ENCODE results near the gene RNF121. TPM values are rescaled to one million over a fixed set of nuclear protein-coding genes. Genes with fewer than 3 reads are reported as not detected.

RNF121 gene
- total RNA-seq, 4 donors from 2014 or later, result 43.7 to 83.9 (median 52.4) TPM

DNA sequence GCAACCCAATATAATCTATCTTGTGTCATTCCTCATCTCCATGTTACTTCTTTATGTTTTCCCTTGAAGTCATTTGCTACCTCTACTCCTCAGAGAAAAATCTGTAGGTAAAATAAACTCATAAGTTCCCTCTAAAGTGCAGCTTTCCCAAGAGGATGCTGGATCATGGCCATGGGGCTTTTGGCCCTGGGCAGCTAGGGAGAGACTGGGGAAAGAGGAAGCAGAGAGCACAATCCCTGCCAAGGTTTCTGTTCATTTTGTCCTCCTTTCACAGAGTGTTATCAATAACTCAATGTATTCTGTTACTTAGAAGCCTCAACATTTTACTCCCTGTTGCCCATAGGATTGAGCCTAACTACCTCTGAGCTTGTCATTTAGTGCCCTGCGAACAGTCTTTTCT, 9.0 kb downstream of the RNF121 start:
- Histone ChIP-seq H3K4me3 (no peak overlapping the region), H3K9me3 (no peaks in the 10 kb centered on the region), H3K27ac (no peak overlapping the region), H3K36me3 (no peaks in the 10 kb centered on the region), H3K4me1 (peaks cover 0 to 26% (median 2%) of the 10 kb centered on the region in 4 donors), H3K27me3 (no peaks in the 10 kb centered on the region)
- TF ChIP-seq POLR2A (IDR thresholded peaks at IDR 0.05), result no peak
- TF ChIP-seq, protein P1, sequence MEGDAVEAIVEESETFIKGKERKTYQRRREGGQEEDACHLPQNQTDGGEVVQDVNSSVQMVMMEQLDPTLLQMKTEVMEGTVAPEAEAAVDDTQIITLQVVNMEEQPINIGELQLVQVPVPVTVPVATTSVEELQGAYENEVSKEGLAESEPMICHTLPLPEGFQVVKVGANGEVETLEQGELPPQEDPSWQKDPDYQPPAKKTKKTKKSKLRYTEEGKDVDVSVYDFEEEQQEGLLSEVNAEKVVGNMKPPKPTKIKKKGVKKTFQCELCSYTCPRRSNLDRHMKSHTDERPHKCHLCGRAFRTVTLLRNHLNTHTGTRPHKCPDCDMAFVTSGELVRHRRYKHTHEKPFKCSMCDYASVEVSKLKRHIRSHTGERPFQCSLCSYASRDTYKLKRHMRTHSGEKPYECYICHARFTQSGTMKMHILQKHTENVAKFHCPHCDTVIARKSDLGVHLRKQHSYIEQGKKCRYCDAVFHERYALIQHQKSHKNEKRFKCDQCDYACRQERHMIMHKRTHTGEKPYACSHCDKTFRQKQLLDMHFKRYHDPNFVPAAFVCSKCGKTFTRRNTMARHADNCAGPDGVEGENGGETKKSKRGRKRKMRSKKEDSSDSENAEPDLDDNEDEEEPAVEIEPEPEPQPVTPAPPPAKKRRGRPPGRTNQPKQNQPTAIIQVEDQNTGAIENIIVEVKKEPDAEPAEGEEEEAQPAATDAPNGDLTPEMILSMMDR (IDR thresholded peaks at IDR 0.05), result no peak
- DNase-seq, result no peak

DNA sequence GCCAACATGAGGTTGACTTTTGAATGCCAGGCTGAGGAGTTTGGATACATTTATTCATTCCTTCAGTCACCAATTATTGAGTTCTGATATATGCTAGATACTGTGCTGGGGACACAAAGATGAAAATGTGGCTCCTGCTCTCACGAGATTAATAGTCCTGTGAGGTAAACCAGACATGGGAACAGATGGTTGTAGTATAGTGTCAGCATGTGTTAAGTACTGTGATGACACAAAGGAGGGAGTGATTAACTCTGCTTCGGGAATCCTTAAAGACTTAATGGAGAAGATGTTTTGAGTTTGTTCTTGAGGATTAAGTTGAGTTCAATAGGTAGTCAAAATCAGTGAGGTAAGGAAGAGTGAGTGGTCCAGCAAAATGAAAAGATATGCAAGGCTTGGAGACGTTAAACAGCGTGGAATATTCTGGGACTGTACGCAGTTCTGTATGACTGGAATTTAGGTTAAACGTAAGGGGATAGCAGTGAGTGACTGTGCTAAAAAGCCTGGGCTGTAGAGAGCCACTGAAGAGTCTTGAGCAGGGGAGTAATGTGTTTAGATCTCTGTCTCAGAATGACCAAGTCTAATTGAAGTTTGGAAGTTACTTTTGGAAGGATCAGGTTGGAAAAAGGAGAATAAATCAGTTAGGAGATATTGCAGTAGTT, 11.8 kb downstream of the RNF121 start:
- no peak overlapping the region for H3K27ac ChIP-seq
- no peak for TF ChIP-seq POLR2A (IDR thresholded peaks at IDR 0.05)
- TF ChIP-seq, protein P1 (IDR thresholded peaks at IDR 0.05), result no peak
- H3K27me3 ChIP-seq, result no peaks in the 10 kb centered on the region
- H3K36me3 ChIP-seq, result no peaks in the 10 kb centered on the region
- no peak overlapping the region for H3K4me3 ChIP-seq
- H3K4me1 ChIP-seq, result peaks cover 0 to 11% (median 0%) of the 10 kb centered on the region in 4 donors
- no peaks in the 10 kb centered on the region for H3K9me3 ChIP-seq
- DNase-seq, result no peak

DNA sequence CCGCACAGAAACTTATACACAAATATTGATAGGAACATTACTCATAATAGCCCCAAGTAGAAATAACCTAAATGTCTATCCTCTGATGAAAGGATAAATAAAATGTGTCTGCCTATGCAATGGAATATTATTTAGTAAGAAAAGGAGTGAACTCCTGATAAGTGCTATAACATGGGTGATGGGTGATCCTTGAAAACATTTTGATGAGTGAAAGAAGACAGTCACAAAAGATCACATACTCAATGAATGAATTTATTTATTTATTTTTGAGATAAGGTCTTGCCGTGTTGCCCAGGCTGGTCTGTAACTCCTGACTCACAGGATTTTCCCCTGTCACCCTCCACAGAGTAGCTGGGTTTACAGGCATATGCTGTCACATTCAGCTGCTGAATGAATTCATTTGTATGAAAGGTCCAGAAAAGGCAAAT, 17.3 kb downstream of the RNF121 start:
- no peaks in the 10 kb centered on the region for H3K27me3 ChIP-seq
- H3K4me1 ChIP-seq, result peaks cover 0 to 5% (median 0%) of the 10 kb centered on the region in 4 donors
- no peaks in the 10 kb centered on the region for H3K9me3 ChIP-seq
- no peak for DNase-seq
- TF ChIP-seq, protein P1 (IDR thresholded peaks at IDR 0.05), result no peak
- TF ChIP-seq POLR2A (IDR thresholded peaks at IDR 0.05), result no peak
- no peaks in the 10 kb centered on the region for H3K36me3 ChIP-seq
- no peak overlapping the region for H3K4me3 ChIP-seq
- no peak overlapping the region for H3K27ac ChIP-seq

DNA sequence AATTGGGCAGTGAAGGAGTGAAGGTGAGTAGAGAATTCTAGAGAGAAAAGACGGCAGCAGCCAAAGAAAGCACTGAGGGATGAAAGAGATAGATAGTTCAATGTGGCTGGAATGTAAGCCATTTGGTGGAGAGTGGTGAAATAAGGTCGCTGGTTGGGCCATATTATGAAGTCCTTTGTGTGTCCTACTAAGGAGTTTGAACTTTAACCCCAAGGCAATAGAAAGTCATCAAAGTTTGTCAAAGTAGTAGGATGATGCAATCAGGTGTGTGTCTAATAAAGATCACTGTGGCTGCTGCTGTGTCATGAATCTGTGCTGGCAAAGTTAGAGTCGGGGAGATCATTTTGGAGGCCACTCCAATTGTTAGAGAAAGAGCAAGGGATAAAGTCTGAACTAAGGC, 18.7 kb downstream of the RNF121 start:
- peak in 1 of 3 donors; percentile 62 for DNase-seq

DNA sequence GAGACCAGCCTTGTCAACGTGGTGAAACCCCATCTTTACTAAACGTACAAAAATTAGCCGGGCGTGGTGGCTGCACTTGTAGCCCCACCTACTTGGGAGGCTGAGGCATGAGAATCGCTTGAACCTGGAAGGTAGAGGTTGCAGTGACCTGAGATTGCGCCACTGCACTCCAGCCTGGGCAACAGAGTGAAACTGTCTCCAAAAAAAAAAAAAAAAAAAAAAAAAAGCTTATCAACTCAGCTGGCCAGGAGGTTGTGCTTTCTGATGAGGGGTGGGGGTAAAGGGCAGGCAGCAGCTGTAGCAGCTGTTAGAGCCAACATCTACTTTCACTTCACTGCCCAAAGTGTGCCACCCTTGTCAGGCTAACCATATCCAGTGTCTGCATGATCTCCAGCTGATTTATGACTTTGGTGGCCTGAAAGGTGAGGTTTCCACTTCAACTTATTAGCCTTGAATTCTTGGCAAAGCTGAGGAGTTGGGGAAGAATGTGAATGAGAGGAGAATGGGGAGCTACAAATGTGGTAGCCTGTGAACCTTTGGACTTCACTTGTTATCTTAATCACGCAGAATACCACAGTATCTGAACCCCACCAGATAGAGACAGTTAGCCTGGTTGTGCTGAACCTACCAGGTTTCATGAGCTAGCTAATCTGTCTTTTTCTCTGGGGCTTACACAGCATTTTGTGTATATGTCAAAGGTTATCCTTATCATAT, 19.6 kb downstream of the RNF121 start:
- H3K4me1 ChIP-seq, result peaks cover 0 to 12% (median 0%) of the 10 kb centered on the region in 4 donors
- peak in 2 of 3 donors; percentile 66 to 76 for DNase-seq
- TF ChIP-seq, protein P1 (IDR thresholded peaks at IDR 0.05), result no peak
- TF ChIP-seq POLR2A (IDR thresholded peaks at IDR 0.05), result no peak
- H3K27ac ChIP-seq, result peak overlapping the region in 3 of 4 donors; percentile 52 to 78 (median 77)
- no peaks in the 10 kb centered on the region for H3K27me3 ChIP-seq
- H3K36me3 ChIP-seq, result no peaks in the 10 kb centered on the region
- H3K9me3 ChIP-seq, result no peaks in the 10 kb centered on the region
- H3K4me3 ChIP-seq, result no peak overlapping the region

More for the DNA sequence above, 18.7 kb downstream of the RNF121 start:
- Histone ChIP-seq H3K27ac (peak overlapping the region in 3 of 4 donors; percentile 13 to 78 (median 77)), H3K4me3 (no peak overlapping the region), H3K9me3 (no peaks in the 10 kb centered on the region), H3K4me1 (peaks cover 0 to 5% (median 0%) of the 10 kb centered on the region in 4 donors), H3K27me3 (no peaks in the 10 kb centered on the region), H3K36me3 (no peaks in the 10 kb centered on the region)
- TF ChIP-seq, protein P1 (IDR thresholded peaks at IDR 0.05), result no peak
- no peak for TF ChIP-seq POLR2A (IDR thresholded peaks at IDR 0.05)
